ENCODE data around the gene TUBB4B.
"Not testable (repeated sequence)": the region's sequence is repeated elsewhere in the genome, so short reads cannot be mapped to it uniquely, and the experiment has no call there.

Gene TUBB4B

GRCh38 chr9:137255448-137256114 lies 14.5 kb downstream of the TUBB4B start:
- peaks cover 62% of the 10 kb centered on the region for H3K4me1 ChIP-seq
- no peak for TF ChIP-seq Cebpa-rat (IDR thresholded peaks at IDR 0.05)
- H3K9ac ChIP-seq: peak overlapping the region; percentile 94
- H3K4me3 ChIP-seq: peak overlapping the region; percentile 99
- peaks cover 23% of the 10 kb centered on the region for H4K20me1 ChIP-seq
- peaks cover 33% of the 10 kb centered on the region for H3K36me3 ChIP-seq
- H3K27ac ChIP-seq: peak overlapping the region; percentile 93
- no peaks in the 10 kb centered on the region for H3K9me3 ChIP-seq
- peak overlapping the region; percentile 98 for H3K4me2 ChIP-seq
- no peaks in the 10 kb centered on the region for H3K27me3 ChIP-seq

GRCh38 chr9:137256362-137256761 lies 15.3 kb downstream of the TUBB4B start:
- H3K4me2 ChIP-seq: peak overlapping the region; percentile 98
- peaks cover 41% of the 10 kb centered on the region for H3K36me3 ChIP-seq
- peak overlapping the region; percentile 94 for H3K9ac ChIP-seq
- peaks cover 23% of the 10 kb centered on the region for H4K20me1 ChIP-seq
- H3K9me3 ChIP-seq: no peaks in the 10 kb centered on the region
- no peaks in the 10 kb centered on the region for H3K27me3 ChIP-seq
- H3K4me1 ChIP-seq: peaks cover 57% of the 10 kb centered on the region
- no peak for TF ChIP-seq Cebpa-rat (IDR thresholded peaks at IDR 0.05)
- H3K27ac ChIP-seq: peak overlapping the region; percentile 93; the same call in 1 of the 2 replicates
- peak overlapping the region; percentile 99 for H3K4me3 ChIP-seq

- H3K4me1 ChIP-seq: peaks cover 57% of the 10 kb centered on the region
- TF ChIP-seq Cebpa-rat (IDR thresholded peaks at IDR 0.05): no peak
- H3K9ac ChIP-seq: peak overlapping the region; percentile 94
- peak overlapping the region; percentile 99 for H3K4me3 ChIP-seq
- peaks cover 23% of the 10 kb centered on the region for H4K20me1 ChIP-seq
- no peaks in the 10 kb centered on the region for H3K27me3 ChIP-seq
- peaks cover 46% of the 10 kb centered on the region for H3K36me3 ChIP-seq
- peak overlapping the region; percentile 93; the same call in 1 of the 2 replicates for H3K27ac ChIP-seq
- peak overlapping the region; percentile 98 for H3K4me2 ChIP-seq
- H3K9me3 ChIP-seq: no peaks in the 10 kb centered on the region
Measured at GRCh38 chr9:137256856-137257255, 15.8 kb downstream of the TUBB4B start.

GRCh38 chr9:137262173-137262908 lies 21.3 kb downstream of the TUBB4B start:
- H3K27ac ChIP-seq, H3K4me3 ChIP-seq, H4K20me1 ChIP-seq, H3K9me3 ChIP-seq, H3K27me3 ChIP-seq, H3K4me2 ChIP-seq, H3K9ac ChIP-seq: not testable (repeated sequence)
- Histone ChIP-seq H3K4me1 (peaks cover 24% of the 10 kb centered on the region), H3K36me3 (peaks cover 83% of the 10 kb centered on the region)

GRCh38 chr9:137262909-137263285 lies 21.8 kb downstream of the TUBB4B start:
- Histone ChIP-seq H3K27ac (no peak overlapping the region), H3K27me3 (no peaks in the 10 kb centered on the region), H3K36me3 (peaks cover 87% of the 10 kb centered on the region), H3K9ac (no peak overlapping the region), H3K4me1 (peaks cover 24% of the 10 kb centered on the region), H4K20me1 (peaks cover 9% of the 10 kb centered on the region; the same call in 1 of the 2 replicates), H3K4me3 (no peak overlapping the region), H3K9me3 (no peaks in the 10 kb centered on the region), H3K4me2 (no peak overlapping the region)
- no peak for TF ChIP-seq Cebpa-rat (IDR thresholded peaks at IDR 0.05)

- H3K4me1 ChIP-seq: peaks cover 24% of the 10 kb centered on the region
- H3K36me3 ChIP-seq: peaks cover 87% of the 10 kb centered on the region
- no peak overlapping the region for H3K4me2 ChIP-seq
- no peaks in the 10 kb centered on the region for H3K27me3 ChIP-seq
- H3K27ac ChIP-seq: no peak overlapping the region
- H4K20me1 ChIP-seq: peaks cover 9% of the 10 kb centered on the region; the same call in 1 of the 2 replicates
- H3K9ac ChIP-seq: no peak overlapping the region
- H3K9me3 ChIP-seq: no peaks in the 10 kb centered on the region
- H3K4me3 ChIP-seq: no peak overlapping the region
- no peak for TF ChIP-seq Cebpa-rat (IDR thresholded peaks at IDR 0.05)
Measured at GRCh38 chr9:137263506-137263905, 22.4 kb downstream of the TUBB4B start.

GRCh38 chr9:137264067-137264466 lies 23.0 kb downstream of the TUBB4B start:
- Histone ChIP-seq H3K27ac (no peak overlapping the region), H3K9ac (no peak overlapping the region), H3K9me3 (no peaks in the 10 kb centered on the region)

GRCh38 chr9:137265496-137266161 lies 24.5 kb downstream of the TUBB4B start:
- Histone ChIP-seq H3K4me2 (no peak overlapping the region), H3K27ac (no peak overlapping the region), H3K9me3 (no peaks in the 10 kb centered on the region), H3K4me1 (peaks cover 38% of the 10 kb centered on the region), H3K4me3 (no peak overlapping the region), H4K20me1 (peaks cover 8% of the 10 kb centered on the region; the same call in 1 of the 2 replicates), H3K9ac (no peak overlapping the region), H3K36me3 (peaks cover 90% of the 10 kb centered on the region), H3K27me3 (no peaks in the 10 kb centered on the region)
- no peak for TF ChIP-seq Cebpa-rat (IDR thresholded peaks at IDR 0.05)

More at GRCh38 chr9:137264067-137264466, 23.0 kb downstream of the TUBB4B start:
- no peak overlapping the region for H3K4me3 ChIP-seq
- H3K36me3 ChIP-seq: peaks cover 87% of the 10 kb centered on the region
- H3K4me2 ChIP-seq: no peak overlapping the region
- peaks cover 8% of the 10 kb centered on the region; the same call in 1 of the 2 replicates for H4K20me1 ChIP-seq
- TF ChIP-seq Cebpa-rat (IDR thresholded peaks at IDR 0.05): no peak
- no peaks in the 10 kb centered on the region for H3K27me3 ChIP-seq
- peaks cover 26% of the 10 kb centered on the region for H3K4me1 ChIP-seq

- peaks cover 13% of the 10 kb centered on the region; the same call in 1 of the 2 replicates for H4K20me1 ChIP-seq
- no peak overlapping the region for H3K9ac ChIP-seq
- no peak overlapping the region for H3K4me3 ChIP-seq
- no peak for TF ChIP-seq Cebpa-rat (IDR thresholded peaks at IDR 0.05)
- no peaks in the 10 kb centered on the region for H3K9me3 ChIP-seq
- peaks cover 85% of the 10 kb centered on the region for H3K36me3 ChIP-seq
- no peak overlapping the region for H3K27ac ChIP-seq
- peaks cover 43% of the 10 kb centered on the region for H3K4me1 ChIP-seq
- no peaks in the 10 kb centered on the region for H3K27me3 ChIP-seq
- no peak overlapping the region for H3K4me2 ChIP-seq
Measured at GRCh38 chr9:137266162-137266527, 25.1 kb downstream of the TUBB4B start.
